CD4-positive, alpha-beta memory T cell (primary cell): ENCODE measurements around the gene FAM133A. TPM values are rescaled to one million over a fixed set of nuclear protein-coding genes. Genes with fewer than 3 reads are reported as not detected.

Experiments used
- CTCF ChIA-PET: fragments of 350-600 bp; sonication (Branson Sonifier 250); formaldehyde crosslinking; loops from one replicate; lab custom pipeline; 2021; ENCODE audit warnings: inconsistent platforms; ENCODE audit not compliant: partially characterized antibody; lab: Charles Lee
- POLR2A ChIA-PET: fragments of 350-600 bp; sonication (Branson Sonifier 250); formaldehyde crosslinking; loops from one replicate; lab custom pipeline; 2021; ENCODE audit not compliant: partially characterized antibody; lab: Charles Lee
- DNase-seq, 5 donors: peaks; one replicate each; pipeline versions ENCODE4 v3.0.0 to v3.0.0-alpha.2; 2020 to 2022; ENCODE audit warnings: mixed read lengths in 1 of 5
- H3K27ac ChIP-seq: one replicate; pipeline ENCODE4 v1.7.0; 2013; ENCODE audit warnings: low read depth, low read length
- H3K27me3 ChIP-seq: 2 replicates; pipeline ENCODE4 v1.7.0; 2013; ENCODE audit warnings: mild to moderate bottlenecking, low read length, moderate library complexity; ENCODE audit not compliant: insufficient read depth
- H3K36me3 ChIP-seq: 2 replicates; pipeline ENCODE4 v1.7.0; 2013; ENCODE audit warnings: mild to moderate bottlenecking, low read length, moderate library complexity; ENCODE audit not compliant: insufficient read depth
- H3K4me1 ChIP-seq: 2 replicates; pipeline ENCODE4 v1.7.0; 2013; ENCODE audit warnings: mild to moderate bottlenecking, low read length, moderate library complexity; ENCODE audit not compliant: insufficient read depth
- H3K4me3 ChIP-seq, 2 donors: one replicate each; pipeline ENCODE4 v1.7.0; 2013; ENCODE audit warnings: low read length in 2 of 2, mild to moderate bottlenecking in 1 of 2
- H3K9me3 ChIP-seq, 2 donors: one replicate each; pipeline ENCODE4 v1.7.0; 2013; ENCODE audit warnings: low read length in 2 of 2, control low read depth in 1 of 2; ENCODE audit not compliant: control insufficient read depth in 1 of 2
- H3K27ac Mint-ChIP-seq, 7 donors: one replicate each; pipeline ENCODE4 v1.8.0; 2020 to 2021; ENCODE audit warnings: mixed read lengths in 7 of 7, mild to moderate bottlenecking in 6 of 7, inconsistent platforms in 3 of 7, moderate library complexity in 3 of 7
- H3K27me3 Mint-ChIP-seq, 2 donors: one replicate each; pipeline ENCODE4 v1.8.0; 2020 to 2021; ENCODE audit warnings: mixed read lengths in 2 of 2
- H3K36me3 Mint-ChIP-seq, 2 donors: one replicate each; pipeline ENCODE4 v1.8.0; 2020 to 2021; ENCODE audit warnings: mixed read lengths in 2 of 2, inconsistent platforms in 1 of 2, mild to moderate bottlenecking in 1 of 2
- H3K4me1 Mint-ChIP-seq, 4 donors: one replicate each; pipeline ENCODE4 v1.8.0; 2020 to 2021; ENCODE audit warnings: mixed read lengths in 4 of 4, mild to moderate bottlenecking in 1 of 4
- H3K4me3 Mint-ChIP-seq, 8 donors: one replicate each; pipeline ENCODE4 v1.8.0; 2020 to 2021; ENCODE audit warnings: mixed read lengths in 8 of 8, mild to moderate bottlenecking in 7 of 8, moderate library complexity in 6 of 8, inconsistent platforms in 3 of 8
- H3K9me3 Mint-ChIP-seq, 8 donors: one replicate each; pipeline ENCODE4 v1.8.0; 2020 to 2021; ENCODE audit warnings: mixed read lengths in 8 of 8, mild to moderate bottlenecking in 5 of 8, inconsistent platforms in 3 of 8, moderate library complexity in 1 of 8
- intact Hi-C: fragments of 100-400 bp; cut with micrococcal nuclease; formaldehyde crosslinking; loops from one replicate; pipeline ENCODE4 v1.15.1; 2023
- polyA plus RNA-seq, 2 donors: library from polyadenylated mRNA; unstranded; fragments of 300-500 nt; fragmentation: Illumina TruSeq; gene quantifications; one replicate each; pipeline ENCODE4 v1.2.3, GENCODE V29; 2021
- total RNA-seq, 2 experiments: library from RNA; stranded (reverse); gene quantifications; one replicate each; pipeline ENCODE4 v1.2.3, GENCODE V29; 2021

Gene FAM133A
- total and polyA plus RNA-seq, 4 experiments from 2014 or later, result 0.15 TPM; not detected in 3

GRCh38 chrX:93711076-93711475 lies 37.1 kb downstream of the FAM133A start:
- Mint-ChIP-seq H3K4me1 (no peaks in the 10 kb centered on the region), H3K27ac (no peak overlapping the region), H3K9me3 (no peaks in the 10 kb centered on the region), H3K27me3 (peaks cover 0 to 2% of the 10 kb centered on the region in 2 donors), H3K36me3 (no peaks in the 10 kb centered on the region), H3K4me3 (no peak overlapping the region)
- H3K4me3 ChIP-seq, result no peak overlapping the region
- ChIA-PET POLR2A (no interaction called here), CTCF (no interaction called here)
- no peak overlapping the region for H3K27ac ChIP-seq
- no peaks in the 10 kb centered on the region for H3K9me3 ChIP-seq
- DNase-seq, result no peak
- no peaks in the 10 kb centered on the region for H3K36me3 ChIP-seq
- intact Hi-C loops, result no loop called here
- no peaks in the 10 kb centered on the region for H3K4me1 ChIP-seq
- H3K27me3 ChIP-seq, result no peaks in the 10 kb centered on the region

DNA sequence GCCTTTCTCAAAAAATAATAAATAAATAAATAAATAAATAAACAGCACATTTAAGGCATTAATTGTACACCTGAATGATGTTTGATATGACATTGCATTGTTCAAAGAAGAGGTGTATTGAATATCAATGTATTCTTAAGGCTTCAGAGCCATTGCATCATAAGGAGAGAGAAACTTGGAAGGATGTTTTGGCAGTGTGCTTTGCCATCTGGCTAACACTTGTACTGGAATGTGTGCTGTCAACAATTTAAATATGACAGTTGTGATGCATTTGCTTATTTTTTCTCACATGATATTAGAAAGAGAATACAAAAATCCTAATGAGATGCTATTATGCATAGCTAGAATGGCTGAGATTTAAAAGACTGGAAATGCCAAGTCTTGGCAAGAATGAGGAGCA lies 67.8 kb downstream of the FAM133A start:
- Mint-ChIP-seq H3K27ac (no peak overlapping the region), H3K9me3 (peaks cover 0 to 2% (median 0%) of the 10 kb centered on the region in 8 donors), H3K4me1 (no peaks in the 10 kb centered on the region), H3K36me3 (no peaks in the 10 kb centered on the region), H3K27me3 (no peaks in the 10 kb centered on the region), H3K4me3 (no peak overlapping the region)
- H3K4me1 ChIP-seq, result no peaks in the 10 kb centered on the region
- no peak overlapping the region for H3K27ac ChIP-seq
- no peaks in the 10 kb centered on the region for H3K36me3 ChIP-seq
- no peaks in the 10 kb centered on the region for H3K9me3 ChIP-seq
- no peak for DNase-seq
- H3K4me3 ChIP-seq, result no peak overlapping the region
- H3K27me3 ChIP-seq, result no peaks in the 10 kb centered on the region
- intact Hi-C loops, result no loop called here
- POLR2A ChIA-PET, result no interaction called here
- CTCF ChIA-PET, result no interaction called here

DNA sequence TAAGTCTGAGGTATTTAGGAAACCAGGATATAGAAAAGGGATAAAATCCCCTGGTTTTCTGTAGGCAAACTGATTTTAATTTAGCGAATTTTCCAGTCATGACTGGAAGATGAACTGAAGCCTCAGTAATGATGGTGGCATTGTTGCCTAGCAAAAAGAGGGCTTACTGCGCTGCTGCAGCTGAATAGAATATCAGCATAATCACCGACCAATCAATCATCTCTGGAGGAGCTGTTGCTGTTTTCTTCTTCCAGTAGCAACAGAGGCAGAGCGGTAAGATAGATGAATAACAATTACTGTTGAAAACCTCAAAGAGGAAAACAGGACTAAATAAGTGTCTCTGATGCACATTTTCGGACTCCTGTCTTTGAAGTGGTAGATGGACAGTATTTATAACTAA lies 86.2 kb downstream of the FAM133A start:
- Histone ChIP-seq H3K9me3 (no peaks in the 10 kb centered on the region), H3K27me3 (no peaks in the 10 kb centered on the region), H3K36me3 (no peaks in the 10 kb centered on the region), H3K4me1 (no peaks in the 10 kb centered on the region), H3K27ac (no peak overlapping the region), H3K4me3 (no peak overlapping the region)
- no peaks in the 10 kb centered on the region for H3K4me1 Mint-ChIP-seq
- no peak for DNase-seq
- POLR2A ChIA-PET, result no interaction called here
- no peak overlapping the region for H3K27ac Mint-ChIP-seq
- no peaks in the 10 kb centered on the region for H3K27me3 Mint-ChIP-seq
- intact Hi-C loops, result no loop called here
- H3K9me3 Mint-ChIP-seq, result no peaks in the 10 kb centered on the region
- no peak overlapping the region for H3K4me3 Mint-ChIP-seq
- no peaks in the 10 kb centered on the region for H3K36me3 Mint-ChIP-seq
- CTCF ChIA-PET, result no interaction called here

Other genes starting within 250 kb of the FAM133A start
- gene NAP1L3, start 628 bp upstream of the FAM133A start, total RNA-seq, result 10 to 100 TPM in 1 of 2 experiments, 1 to 10 TPM in 1; 9.0 to 10.2 TPM
- 1 to 10 TPM; 3.5 to 7.3 TPM for gene NAP1L3, start 628 bp upstream of the FAM133A start, polyA plus RNA-seq